AG09309 (cell line): ENCODE data around the gene POLE2.

ENCODE experiments used
- DNase-seq: peaks from one replicate; pipeline ENCODE4 v3.0.0-alpha.2; 2010; ENCODE audit warnings: low read depth
- H3K4me3 ChIP-seq: 2 replicates; pipeline ENCODE4 v1.5.1; 2011; ENCODE audit warnings: mild to moderate bottlenecking, low read depth, low read length, moderate library complexity; ENCODE audit not compliant: control insufficient read depth
- CTCF ChIP-seq: IDR thresholded peaks from 2 replicates; pipeline ENCODE4 v1.5.1; 2011; ENCODE audit warnings: mild to moderate bottlenecking, low read depth, low read length, inconsistent platforms; ENCODE audit not compliant: insufficient read depth, control insufficient read depth; ENCODE audit errors: missing control alignments

POLE2 gene

GRCh38 chr14:49634547-49635334 lies 53.3 kb downstream of the POLE2 start, which contains the start of gene DNAAF2:
TSS of gene DNAAF2 (minus strand) at chr14:49635244. CDS start at chr14:49635149, 95 bp downstream.
- no peak for TF ChIP-seq CTCF
- H3K4me3 ChIP-seq: peak within 1 kb of the TSS; percentile 95
- no peak for DNase-seq

GRCh38 chr14:49633640-49634546 lies 54.1 kb downstream of the POLE2 start:
- peak; percentile 68 for DNase-seq
- H3K4me3 ChIP-seq: peak overlapping the region; percentile 95
- TF ChIP-seq CTCF: peak; percentile 84

GRCh38 chr14:49623941-49624839 lies 63.8 kb downstream of the POLE2 start:
- no peak overlapping the region for H3K4me3 ChIP-seq
- TF ChIP-seq CTCF: no peak

GRCh38 chr14:49623387-49623786 lies 64.6 kb downstream of the POLE2 start:
- no peak for DNase-seq
- TF ChIP-seq CTCF: no peak
- H3K4me3 ChIP-seq: no peak overlapping the region

More at GRCh38 chr14:49623941-49624839, 63.8 kb downstream of the POLE2 start:
- DNase-seq: no peak

GRCh38 chr14:49622022-49622607 lies 65.9 kb downstream of the POLE2 start:
- no peak for TF ChIP-seq CTCF
- peak overlapping the region; percentile 63 for H3K4me3 ChIP-seq
- no peak for DNase-seq
